Measurements from ENCODE around the gene GRHL1.

The GRHL1 gene

GRCh38 chr2:10034333-10035052, 83.0 kb downstream of the GRHL1 start:
- H3K27ac ChIP-seq, result no peak overlapping the region
- no peak for TF ChIP-seq CTCF (conservative IDR thresholded peaks at IDR 0.05)

GRCh38 chr2:10035053-10035422, 83.5 kb downstream of the GRHL1 start:
- TF ChIP-seq CTCF (conservative IDR thresholded peaks at IDR 0.05), result no peak
- no peak overlapping the region for H3K27ac ChIP-seq

DNA sequence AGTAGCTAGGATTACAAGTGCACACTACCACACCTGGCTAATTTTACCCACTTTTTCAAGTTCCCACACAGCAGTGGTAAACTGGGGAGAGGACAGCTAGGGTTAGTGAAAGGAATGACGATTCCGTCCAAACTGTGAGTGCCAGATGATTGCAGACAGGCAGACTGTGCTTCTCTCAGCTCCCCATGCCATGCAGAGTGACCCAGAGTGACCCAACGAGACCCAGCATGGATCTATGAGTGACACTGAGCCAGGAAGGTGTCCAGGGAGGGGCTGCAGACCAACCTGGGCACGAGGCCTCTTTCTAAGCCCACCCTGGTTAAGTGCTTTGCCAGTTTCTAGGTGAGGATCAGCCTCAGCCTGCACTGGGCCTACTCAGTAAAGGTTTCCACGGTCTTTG, 84.1 kb downstream of the GRHL1 start:
- no peak overlapping the region for H3K27ac ChIP-seq
- no peak for TF ChIP-seq CTCF (conservative IDR thresholded peaks at IDR 0.05)

DNA sequence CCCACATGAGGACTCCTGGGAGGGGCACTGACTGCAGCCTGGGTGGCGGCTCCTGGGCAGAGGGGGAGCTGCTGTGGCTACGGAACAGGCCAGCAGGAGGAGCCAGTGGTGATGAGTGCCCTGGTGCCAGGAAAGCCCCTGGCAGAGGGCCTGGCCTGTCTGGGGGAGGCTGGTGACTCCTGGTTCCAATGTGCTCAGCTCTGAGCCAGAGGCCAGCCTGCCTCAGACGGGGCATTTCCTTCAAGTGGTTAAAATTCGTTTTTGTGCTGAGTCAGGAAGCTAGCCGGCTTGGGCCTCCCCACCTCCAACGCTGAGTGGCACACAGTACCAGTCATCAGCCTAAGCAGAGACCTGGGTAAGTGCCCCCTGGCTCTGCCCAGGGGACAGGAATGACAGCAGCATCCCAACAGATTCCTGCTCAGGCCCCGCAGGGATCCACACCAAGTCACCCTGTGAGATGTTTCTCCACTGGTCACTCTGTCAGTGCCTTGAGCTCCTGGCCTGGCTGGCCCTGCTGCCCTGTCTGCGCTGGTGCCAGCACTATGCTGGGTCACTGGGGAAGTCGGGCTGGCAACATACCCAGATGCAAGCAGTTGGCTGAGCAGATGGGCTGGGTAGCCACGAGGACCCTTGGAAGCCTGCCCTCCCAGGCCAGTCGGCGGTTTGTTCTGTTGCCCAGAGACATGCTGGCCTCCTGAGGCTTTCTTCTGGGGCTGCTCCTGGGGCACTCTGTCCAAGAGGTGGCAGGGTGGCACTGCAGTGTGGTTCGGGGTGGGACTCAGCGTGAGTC, 84.8 kb downstream of the GRHL1 start:
- H3K27ac ChIP-seq, result no peak overlapping the region
- peak; percentile 25 for TF ChIP-seq CTCF (conservative IDR thresholded peaks at IDR 0.05)

- H3K27ac ChIP-seq, result no peak overlapping the region
- no peak for TF ChIP-seq CTCF (conservative IDR thresholded peaks at IDR 0.05)
These were observed 86.6 kb downstream of the GRHL1 start for GRCh38 chr2:10038123-10038522.

DNA sequence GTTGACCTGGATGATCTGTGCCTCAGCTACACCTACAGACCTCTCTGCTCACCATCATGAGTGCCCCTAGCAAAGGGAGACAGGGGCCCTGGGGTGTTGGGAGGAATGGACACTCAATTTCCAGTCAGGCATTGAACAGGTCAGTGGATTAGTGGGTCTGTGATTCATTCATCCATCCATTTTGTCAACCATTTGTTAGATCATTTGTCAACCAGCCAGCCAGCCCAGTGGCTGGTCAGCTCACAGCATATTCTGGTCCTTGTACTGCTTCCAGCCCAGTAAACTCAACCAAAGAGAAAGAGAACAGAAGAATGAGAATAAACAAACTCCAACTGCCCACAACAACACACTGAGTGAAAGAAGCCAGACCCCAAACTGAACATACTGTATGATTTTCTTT, 87.2 kb downstream of the GRHL1 start:
- no peak overlapping the region for H3K27ac ChIP-seq
- TF ChIP-seq CTCF (conservative IDR thresholded peaks at IDR 0.05), result no peak

- H3K27ac ChIP-seq, result no peak overlapping the region
- TF ChIP-seq CTCF (conservative IDR thresholded peaks at IDR 0.05), result no peak
These were observed 88.3 kb downstream of the GRHL1 start for GRCh38 chr2:10039658-10040410.

All from VCaP (cell line).